Measurements from ENCODE around the gene MRGPRD. TPM values are rescaled to one million over a fixed set of nuclear protein-coding genes. Genes with fewer than 3 reads are reported as not detected.

MRGPRD gene
- total and polyA plus RNA-seq, 10 of the 15 experiments (the other 5 are each of a cell fraction or from before 2014, with no cell fraction given), result not detected

- TF ChIP-seq, protein P1, sequence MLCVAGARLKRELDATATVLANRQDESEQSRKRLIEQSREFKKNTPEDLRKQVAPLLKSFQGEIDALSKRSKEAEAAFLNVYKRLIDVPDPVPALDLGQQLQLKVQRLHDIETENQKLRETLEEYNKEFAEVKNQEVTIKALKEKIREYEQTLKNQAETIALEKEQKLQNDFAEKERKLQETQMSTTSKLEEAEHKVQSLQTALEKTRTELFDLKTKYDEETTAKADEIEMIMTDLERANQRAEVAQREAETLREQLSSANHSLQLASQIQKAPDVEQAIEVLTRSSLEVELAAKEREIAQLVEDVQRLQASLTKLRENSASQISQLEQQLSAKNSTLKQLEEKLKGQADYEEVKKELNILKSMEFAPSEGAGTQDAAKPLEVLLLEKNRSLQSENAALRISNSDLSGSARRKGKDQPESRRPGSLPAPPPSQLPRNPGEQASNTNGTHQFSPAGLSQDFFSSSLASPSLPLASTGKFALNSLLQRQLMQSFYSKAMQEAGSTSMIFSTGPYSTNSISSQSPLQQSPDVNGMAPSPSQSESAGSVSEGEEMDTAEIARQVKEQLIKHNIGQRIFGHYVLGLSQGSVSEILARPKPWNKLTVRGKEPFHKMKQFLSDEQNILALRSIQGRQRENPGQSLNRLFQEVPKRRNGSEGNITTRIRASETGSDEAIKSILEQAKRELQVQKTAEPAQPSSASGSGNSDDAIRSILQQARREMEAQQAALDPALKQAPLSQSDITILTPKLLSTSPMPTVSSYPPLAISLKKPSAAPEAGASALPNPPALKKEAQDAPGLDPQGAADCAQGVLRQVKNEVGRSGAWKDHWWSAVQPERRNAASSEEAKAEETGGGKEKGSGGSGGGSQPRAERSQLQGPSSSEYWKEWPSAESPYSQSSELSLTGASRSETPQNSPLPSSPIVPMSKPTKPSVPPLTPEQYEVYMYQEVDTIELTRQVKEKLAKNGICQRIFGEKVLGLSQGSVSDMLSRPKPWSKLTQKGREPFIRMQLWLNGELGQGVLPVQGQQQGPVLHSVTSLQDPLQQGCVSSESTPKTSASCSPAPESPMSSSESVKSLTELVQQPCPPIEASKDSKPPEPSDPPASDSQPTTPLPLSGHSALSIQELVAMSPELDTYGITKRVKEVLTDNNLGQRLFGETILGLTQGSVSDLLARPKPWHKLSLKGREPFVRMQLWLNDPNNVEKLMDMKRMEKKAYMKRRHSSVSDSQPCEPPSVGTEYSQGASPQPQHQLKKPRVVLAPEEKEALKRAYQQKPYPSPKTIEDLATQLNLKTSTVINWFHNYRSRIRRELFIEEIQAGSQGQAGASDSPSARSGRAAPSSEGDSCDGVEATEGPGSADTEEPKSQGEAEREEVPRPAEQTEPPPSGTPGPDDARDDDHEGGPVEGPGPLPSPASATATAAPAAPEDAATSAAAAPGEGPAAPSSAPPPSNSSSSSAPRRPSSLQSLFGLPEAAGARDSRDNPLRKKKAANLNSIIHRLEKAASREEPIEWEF (IDR thresholded peaks at IDR 0.05; ENCODE audit: insufficient replicate concordance, low read depth, low read length), result no peak
Observed at GRCh38 chr11:68978626-68978930, 2.2 kb downstream of the MRGPRD start (continued).

GRCh38 chr11:68977781-68978625, 2.8 kb downstream of the MRGPRD start:
- no peak for FAIRE-seq
- H3K27me3 ChIP-seq (replicated peaks in 1 of 2; ENCODE audit: control insufficient read depth in 2 of 2, insufficient read depth in 2 of 2, low read length in 1 of 2), result no peaks in the 10 kb centered on the region; a peak in 2 of 4 replicates
- no peaks in the 10 kb centered on the region for H3K4me1 ChIP-seq (ENCODE audit: control insufficient read depth, insufficient read depth, low read length)

More at GRCh38 chr11:68977781-68978625, 2.8 kb downstream of the MRGPRD start:
- no peak for DNase-seq (ENCODE audit: low read depth, low spot score)
- ChIA-PET POLR2A (interaction anchor here (1.2 kb wide), 1 partner anchor 74 kb away, joined by 3 read pairs; no protein-coding TSS in a partner anchor), CTCF (no interaction called here), SMC1A (ENCODE audit: uncharacterized antibody, unreplicated experiment) (interaction anchor here (1.5 kb wide), 1 partner anchor 78 kb away, joined by 4 read pairs; no protein-coding TSS in a partner anchor), RAD21 (ENCODE audit: unreplicated experiment) (no interaction called here)
- H3K9ac ChIP-seq (ENCODE audit: control insufficient read depth, insufficient read depth, low read length), result no peak overlapping the region
- TF ChIP-seq BACH1 (IDR thresholded peaks at IDR 0.05; ENCODE audit: borderline replicate concordance) (no peak), ZNF622 (IDR thresholded peaks at IDR 0.05) (no peak), DPF2 (IDR thresholded peaks at IDR 0.05) (no peak), ZBED1 (IDR thresholded peaks at IDR 0.05; ENCODE audit: borderline replicate concordance) (no peak), SMAD1 (IDR thresholded peaks at IDR 0.05; ENCODE audit: low read depth, partially characterized antibody) (no peak), MYB (IDR thresholded peaks at IDR 0.05; ENCODE audit: borderline replicate concordance, low read depth, low read length) (no peak), MTA2 (IDR thresholded peaks at IDR 0.05; ENCODE audit: low read depth) (no peak), KLF5 (IDR thresholded peaks at IDR 0.05; ENCODE audit: partially characterized antibody) (no peak), MEF2B (IDR thresholded peaks at IDR 0.05; ENCODE audit: partially characterized antibody, poor library complexity, severe bottlenecking) (no peak)
- no peak for ATAC-seq
- intact Hi-C loops (cut with micrococcal nuclease; ENCODE audit: unreplicated experiment) (no loop called here), in situ Hi-C loops (cut with MboI) (no loop called here)
- no TSS peak for BruUV-seq (replicated peaks)
- no peaks in the 10 kb centered on the region for H3K36me3 ChIP-seq (ENCODE audit: control insufficient read depth in 2 of 2, insufficient read depth in 2 of 2, low read length in 1 of 2)
- no peak overlapping the region for H3K4me3 ChIP-seq
- H4K20me1 ChIP-seq (ENCODE audit: control insufficient read depth, insufficient read depth), result no peaks in the 10 kb centered on the region
- no peak overlapping the region for H2AFZ ChIP-seq (ENCODE audit: control insufficient read depth, low read depth, low read length)
- no peak overlapping the region for H3K4me2 ChIP-seq (ENCODE audit: control insufficient read depth, insufficient read depth)
- WGBS (ENCODE audit: insufficient coverage, insufficient replicate concordance, low lambda C conversion rate, missing lambda C conversion rate), result 42% methylated on average over 14 of the region's 14 CpGs
- no peak overlapping the region for H3K27ac ChIP-seq (ENCODE audit: control insufficient read depth, insufficient read depth)
- H3K9me3 ChIP-seq (replicated peaks; ENCODE audit: control insufficient read depth, insufficient read depth, low read length), result no peaks in the 10 kb centered on the region; the same call in 2 of the 3 replicates
- no peaks in the 10 kb centered on the region for H3K79me2 ChIP-seq (ENCODE audit: control insufficient read depth, insufficient read depth, low read length)

All from GM12878 (cell line).